AG09309 (cell line): Measurements from ENCODE around the gene RPGRIP1L.

Source experiments
- DNase-seq: peaks from one replicate; pipeline ENCODE4 v3.0.0-alpha.2; 2010; ENCODE audit warnings: low read depth
- H3K4me3 ChIP-seq: 2 replicates; pipeline ENCODE4 v1.5.1; 2011; ENCODE audit warnings: mild to moderate bottlenecking, low read depth, low read length, moderate library complexity; ENCODE audit not compliant: control insufficient read depth
- CTCF ChIP-seq: IDR thresholded peaks from 2 replicates; pipeline ENCODE4 v1.5.1; 2011; ENCODE audit warnings: mild to moderate bottlenecking, low read depth, low read length, inconsistent platforms; ENCODE audit not compliant: insufficient read depth, control insufficient read depth; ENCODE audit errors: missing control alignments

The RPGRIP1L gene

GRCh38 chr16:53646506-53646905 lies 57.2 kb downstream of the RPGRIP1L start:
- TF ChIP-seq CTCF: no peak
- DNase-seq: no peak
- H3K4me3 ChIP-seq: no peak overlapping the region

DNA sequence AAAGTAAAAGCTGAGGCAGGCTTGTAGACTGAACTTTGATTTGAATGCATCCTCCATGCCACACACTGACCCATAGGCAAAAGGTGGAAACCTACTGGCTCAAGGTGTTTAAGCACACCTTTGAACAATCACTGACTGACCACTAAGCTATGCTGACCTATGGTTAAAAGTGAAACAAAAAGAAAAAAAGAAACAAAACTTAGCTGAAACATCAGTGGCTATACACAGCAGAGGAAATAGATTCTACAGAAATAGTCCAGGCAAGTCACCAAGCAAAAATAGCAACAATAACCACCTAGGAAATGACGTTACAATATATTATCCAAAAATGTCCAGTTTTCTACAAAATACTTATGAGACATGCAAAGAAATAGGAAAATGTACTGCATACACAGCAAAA lies 60.2 kb downstream of the RPGRIP1L start:
- no peak for TF ChIP-seq CTCF
- no peak overlapping the region for H3K4me3 ChIP-seq
- DNase-seq: no peak

GRCh38 chr16:53642094-53642493 lies 61.6 kb downstream of the RPGRIP1L start:
- no peak for DNase-seq
- TF ChIP-seq CTCF: no peak
- no peak overlapping the region for H3K4me3 ChIP-seq

- no peak overlapping the region for H3K4me3 ChIP-seq
- TF ChIP-seq CTCF: no peak
- DNase-seq: no peak
Observed at GRCh38 chr16:53636978-53637377, 66.7 kb downstream of the RPGRIP1L start.

- DNase-seq: no peak
- no peak overlapping the region for H3K4me3 ChIP-seq
- TF ChIP-seq CTCF: no peak
Observed at GRCh38 chr16:53632526-53632925, 71.1 kb downstream of the RPGRIP1L start.

DNA sequence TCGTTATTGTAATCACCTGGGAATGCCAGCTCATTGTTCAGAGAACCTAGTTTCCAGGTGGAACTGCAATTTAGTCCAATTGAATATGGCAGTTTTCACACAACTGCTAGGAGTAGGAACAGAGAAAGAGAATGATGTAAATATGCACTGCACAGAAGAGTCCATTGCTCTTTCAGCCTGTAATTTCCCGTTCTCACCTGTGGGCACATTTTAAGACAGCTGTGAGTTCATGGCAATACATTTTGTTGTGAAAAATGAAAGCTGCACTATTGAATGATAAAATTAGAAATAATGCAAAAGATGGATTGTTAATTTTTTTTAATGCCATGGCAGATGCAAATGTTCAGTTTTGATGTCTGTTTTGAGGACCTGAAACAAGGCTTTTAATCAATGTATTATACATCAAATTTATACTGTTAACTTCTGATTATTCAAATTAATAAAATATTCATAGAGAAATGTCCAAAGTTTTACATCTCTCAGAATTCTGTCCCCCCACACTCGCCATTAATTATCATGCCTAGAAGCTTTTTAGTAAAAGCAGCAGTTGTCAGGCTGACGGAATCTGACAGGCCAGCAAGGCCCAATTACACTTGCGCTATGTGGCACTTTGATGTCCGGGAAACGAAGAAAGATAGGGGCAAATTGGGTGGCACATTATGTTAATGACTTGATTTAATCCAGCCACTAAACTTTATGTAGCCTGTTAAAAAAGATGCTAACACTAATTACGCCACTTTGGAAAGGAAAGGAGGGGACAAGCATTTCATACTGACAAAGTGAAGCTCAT lies 72.2 kb downstream of the RPGRIP1L start:
- DNase-seq: no peak
- H3K4me3 ChIP-seq: no peak overlapping the region
- TF ChIP-seq CTCF: no peak
